GM12878 (cell line): Measurements from ENCODE around the gene C18orf54. TPM values are rescaled to one million over a fixed set of nuclear protein-coding genes. Genes with fewer than 3 reads are reported as not detected.

ENCODE experiments used
- ATAC-seq: fragments of 200-7000 bp; cut with Tn5 transposase; 3 replicates; pipeline ENCODE4 v1.9.1; 2020; ENCODE audit warnings: mild to moderate bottlenecking, moderate library complexity
- BruUV-seq: library from RNA; stranded (reverse); fragments of 400-500 nt; replicated peaks from 2 replicates; lab custom pipeline; 2021; lab: Mats Ljungman, UMichigan
- CTCF ChIA-PET: fragments of 300-600 bp; sonication (Branson Sonifier 250); formaldehyde crosslinking; extraction: SDS; loops from one replicate; lab custom pipeline; 2021; ENCODE audit warnings: inconsistent platforms; lab: Yijun Ruan, JAX
- POLR2A ChIA-PET: fragments of 350-600 bp; formaldehyde crosslinking; extraction: SDS; loops from one replicate; lab custom pipeline; 2021; ENCODE audit warnings: inconsistent platforms; lab: Charles Lee
- RAD21 ChIA-PET: fragments of 300-600 bp; sonication (Branson Sonifier 250); formaldehyde crosslinking; loops from one replicate; lab custom pipeline; 2023; ENCODE audit warnings: antibody characterized with exemption; ENCODE audit not compliant: unreplicated experiment; lab: Charles Lee
- SMC1A ChIA-PET: fragments of 300-600 bp; sonication (Branson Sonifier 250); formaldehyde crosslinking; loops from one replicate; lab custom pipeline; 2023; ENCODE audit not compliant: unreplicated experiment, uncharacterized antibody; lab: Charles Lee
- DNase-seq: peaks from one replicate; pipeline ENCODE4 v3.0.0-alpha.2; 2011; ENCODE audit warnings: low read depth, low spot score
- FAIRE-seq: peaks from 3 replicates; lab custom pipeline; 2011; peaks lifted over from hg19 to GRCh38; lab: Jason Lieb, UNC
- H2AFZ ChIP-seq: 2 replicates; pipeline ENCODE4 v1.6.0; 2011; ENCODE audit warnings: low read depth, low read length, control low read depth; ENCODE audit not compliant: control insufficient read depth
- H3K27ac ChIP-seq: 2 replicates; pipeline ENCODE4 v1.5.1; 2011; ENCODE audit warnings: control low read depth; ENCODE audit not compliant: control insufficient read depth, insufficient read depth
- H3K27me3 ChIP-seq, 2 experiments: replicated peaks in 1 of 2; 2 replicates each; pipeline versions ENCODE4 v1.6.0 to v1.6.1; 2011; ENCODE audit warnings: low read length in 1 of 2; ENCODE audit not compliant: control insufficient read depth in 2 of 2, insufficient read depth in 2 of 2
- H3K36me3 ChIP-seq, 2 experiments: 2 replicates each; pipeline ENCODE4 v1.5.1; 2011; ENCODE audit warnings: low read length in 1 of 2; ENCODE audit not compliant: control insufficient read depth in 2 of 2, insufficient read depth in 2 of 2
- H3K4me1 ChIP-seq: 2 replicates; pipeline ENCODE4 v1.6.1; 2011; ENCODE audit warnings: mild to moderate bottlenecking, low read length, moderate library complexity, mixed read lengths; ENCODE audit not compliant: control insufficient read depth, insufficient read depth
- H3K4me2 ChIP-seq: 2 replicates; pipeline ENCODE4 v1.6.0; 2011; ENCODE audit warnings: control low read depth; ENCODE audit not compliant: control insufficient read depth, insufficient read depth
- H3K4me3 ChIP-seq: fragments of 200-600 bp; sonication (generic); 2 replicates; pipeline ENCODE4 v1.5.1; 2016
- H3K79me2 ChIP-seq: 2 replicates; pipeline ENCODE4 v1.6.0; 2011; ENCODE audit warnings: low read length; ENCODE audit not compliant: control insufficient read depth, insufficient read depth
- H3K9ac ChIP-seq: 2 replicates; pipeline ENCODE4 v1.8.0; 2011; ENCODE audit warnings: low read length, control low read depth, mixed read lengths; ENCODE audit not compliant: control insufficient read depth, insufficient read depth
- H3K9me3 ChIP-seq: replicated peaks from 3 replicates; pipeline ENCODE4 v1.5.1; 2011; ENCODE audit warnings: mild to moderate bottlenecking, low read length; ENCODE audit not compliant: control insufficient read depth, insufficient read depth
- H4K20me1 ChIP-seq: 2 replicates; pipeline ENCODE4 v1.6.0; 2011; ENCODE audit not compliant: control insufficient read depth, insufficient read depth
- ASH2L ChIP-seq: fragments of 300-600, 200-600 bp; sonication (generic); IDR thresholded peaks from 2 replicates; pipeline ENCODE4 v1.6.1; 2017; ENCODE audit warnings: low read depth, mild to moderate bottlenecking, borderline replicate concordance
- CBFB ChIP-seq: IDR thresholded peaks from 2 replicates; pipeline ENCODE4 v1.6.1; 2016; ENCODE audit warnings: antibody characterized with exemption, low read depth
- CBX5 ChIP-seq: sonication (generic); IDR thresholded peaks from 2 replicates; pipeline ENCODE4 v1.6.1; 2016; ENCODE audit warnings: low read depth, moderate library complexity, mild to moderate bottlenecking, inconsistent platforms
- KLF5 ChIP-seq: fragments of 450-650 bp; IDR thresholded peaks from 2 replicates; pipeline ENCODE4 v1.6.1; 2014; ENCODE audit warnings: mild to moderate bottlenecking; ENCODE audit not compliant: partially characterized antibody
- NBN ChIP-seq: fragments of 450-650 bp; IDR thresholded peaks from 2 replicates; pipeline ENCODE4 v1.6.1; 2016
- NR2C2 ChIP-seq: IDR thresholded peaks from 2 replicates; pipeline ENCODE4 v1.6.1; 2011; ENCODE audit warnings: borderline replicate concordance, low read depth; ENCODE audit not compliant: control insufficient read depth, insufficient read length
- PBX3 ChIP-seq: IDR thresholded peaks from 2 replicates; pipeline ENCODE4 v1.6.1; 2011; ENCODE audit warnings: mild to moderate bottlenecking, low read depth, low read length, moderate library complexity; ENCODE audit not compliant: insufficient replicate concordance
- RUNX3 ChIP-seq: IDR thresholded peaks from 2 replicates; pipeline ENCODE4 v1.6.1; 2012; ENCODE audit warnings: low read length, inconsistent platforms
- SPI1 ChIP-seq: IDR thresholded peaks from 2 replicates; pipeline ENCODE4 v1.6.1; 2011; ENCODE audit warnings: low read depth, mild to moderate bottlenecking, low read length, moderate library complexity, borderline replicate concordance; ENCODE audit not compliant: insufficient read depth
- TCF12 ChIP-seq: IDR thresholded peaks from 2 replicates; pipeline ENCODE4 v1.6.1; 2011; ENCODE audit warnings: low read depth, mild to moderate bottlenecking, low read length
- TCF7 ChIP-seq: IDR thresholded peaks from 2 replicates; pipeline ENCODE4 v1.6.1; 2014; ENCODE audit warnings: antibody characterized with exemption, borderline replicate concordance
- USF1 ChIP-seq: IDR thresholded peaks from 2 replicates; pipeline ENCODE4 v1.6.1; 2011; ENCODE audit warnings: borderline replicate concordance, low read depth, mild to moderate bottlenecking, moderate library complexity, mixed read lengths, low read length; ENCODE audit not compliant: insufficient read depth; ENCODE audit errors: extremely low read length
- ZBED1 ChIP-seq: IDR thresholded peaks from 2 replicates; pipeline ENCODE4 v1.6.1; 2016; ENCODE audit warnings: borderline replicate concordance
- WGBS: methylation state at CpG from one replicate; pipeline ENCODE4 v1.1.6; 2016; ENCODE audit warnings: low lambda C conversion rate; ENCODE audit not compliant: insufficient replicate concordance, insufficient coverage; ENCODE audit errors: missing lambda C conversion rate; 5-methylcytosine and 5-hydroxymethylcytosine counted together
- in situ Hi-C: fragments of 300-500 bp; cut with MboI; formaldehyde crosslinking; loops from 9 replicates; pipeline ENCODE4 v1.14.3; 2018; ENCODE audit warnings: mixed read lengths
- intact Hi-C: fragments of 100-400 bp; cut with micrococcal nuclease; formaldehyde crosslinking; loops from one replicate; pipeline ENCODE4 v1.14.2; 2022; ENCODE audit not compliant: unreplicated experiment
- polyA plus RNA-seq, 11 experiments: library from polyadenylated mRNA; depleted of rRNA in 4 of 11; unstranded in 6 of 11; stranded (reverse) in 5 of 11; fragments of >200 nt; fragmentation: Nextera tagmentation in 4 of 11; fragmentation: Illumina TruSeq in 1 of 11; extraction: Ambion mirVana in 4 of 11; extraction: Trizol in 1 of 11; gene quantifications; 1 replicate in 1 of 11; 2 replicates in 10 of 11; pipeline versions ENCODE4 v1.2.1 to v1.2.3, GENCODE V29; 2011 to 2016; ENCODE audit warnings: inconsistent platforms in 2 of 11, missing spikeins in 2 of 11, low read depth in 1 of 11
- total RNA-seq, 4 experiments: library from RNA; depleted of rRNA in 3 of 4; stranded (reverse); fragments of >200 nt in 3 of 4; fragmentation: Illumina TruSeq in 1 of 4; extraction: Trizol in 1 of 4; gene quantifications; 2 replicates each; pipeline versions ENCODE4 v1.2.1 to v1.2.3, GENCODE V29; 2013 to 2021
- TF ChIP-seq, protein P1 (sequence below): IDR thresholded peaks from 2 replicates; pipeline ENCODE4 v1.6.1; 2012; ENCODE audit warnings: low read length, inconsistent platforms

C18orf54 gene
- total and polyA plus RNA-seq, 10 of the 15 experiments (the other 5 are each of a cell fraction or from before 2014, with no cell fraction given), result 1.2 to 7.6 (median 2.8) TPM

DNA sequence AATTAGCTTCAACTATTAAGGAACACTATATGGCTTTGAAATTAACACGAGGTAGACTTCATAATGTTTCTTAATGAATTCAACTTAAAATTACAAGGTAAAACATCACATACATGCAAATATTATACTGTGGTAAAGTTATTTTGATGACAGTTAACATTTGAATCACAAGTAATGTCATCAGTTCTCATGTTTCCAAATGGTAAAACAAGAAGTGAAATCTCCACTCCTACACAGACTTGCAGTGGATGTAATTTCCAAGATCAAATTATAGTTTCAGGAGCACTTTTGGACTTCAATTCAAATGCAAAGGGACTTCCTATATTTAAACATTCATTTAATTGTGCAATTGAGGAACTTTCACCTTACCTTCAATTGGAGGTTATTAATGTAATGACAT lies 39.1 kb downstream of the C18orf54 start:
- 0% methylated on average over 1 of the region's 1 CpG for whole genome bisulfite sequencing
- TF ChIP-seq SPI1 (peak; percentile 70), RUNX3 (peak; percentile 28; the same call in 1 of the 2 replicates), CBX5 (no peak)
- TF ChIP-seq, protein P1, sequence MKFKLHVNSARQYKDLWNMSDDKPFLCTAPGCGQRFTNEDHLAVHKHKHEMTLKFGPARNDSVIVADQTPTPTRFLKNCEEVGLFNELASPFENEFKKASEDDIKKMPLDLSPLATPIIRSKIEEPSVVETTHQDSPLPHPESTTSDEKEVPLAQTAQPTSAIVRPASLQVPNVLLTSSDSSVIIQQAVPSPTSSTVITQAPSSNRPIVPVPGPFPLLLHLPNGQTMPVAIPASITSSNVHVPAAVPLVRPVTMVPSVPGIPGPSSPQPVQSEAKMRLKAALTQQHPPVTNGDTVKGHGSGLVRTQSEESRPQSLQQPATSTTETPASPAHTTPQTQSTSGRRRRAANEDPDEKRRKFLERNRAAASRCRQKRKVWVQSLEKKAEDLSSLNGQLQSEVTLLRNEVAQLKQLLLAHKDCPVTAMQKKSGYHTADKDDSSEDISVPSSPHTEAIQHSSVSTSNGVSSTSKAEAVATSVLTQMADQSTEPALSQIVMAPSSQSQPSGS, result 0 out of 2 replicates have a peak, but pooled peaks have one; percentile 23
- no peak overlapping the region for H3K27ac ChIP-seq
- ChIA-PET POLR2A (no interaction called here), SMC1A (no interaction called here), RAD21 (no interaction called here), CTCF (no interaction called here)
- FAIRE-seq (no peak), DNase-seq (no peak), ATAC-seq (peak; percentile 42; the same call in 1 of the 3 replicates)
- H3K36me3 ChIP-seq, result no peaks in the 10 kb centered on the region
- no peak overlapping the region for H3K4me2 ChIP-seq
- no peaks in the 10 kb centered on the region for H3K27me3 ChIP-seq
- H3K9me3 ChIP-seq, result no peaks in the 10 kb centered on the region
- no peaks in the 10 kb centered on the region for H4K20me1 ChIP-seq
- H3K4me3 ChIP-seq, result no peak overlapping the region
- H3K9ac ChIP-seq, result no peak overlapping the region
- no TSS peak for BruUV-seq
- in situ Hi-C loops (no loop called here), intact Hi-C loops (no loop called here)
- no peaks in the 10 kb centered on the region for H3K4me1 ChIP-seq
- H3K79me2 ChIP-seq, result no peaks in the 10 kb centered on the region
- no peak overlapping the region for H2AFZ ChIP-seq

DNA sequence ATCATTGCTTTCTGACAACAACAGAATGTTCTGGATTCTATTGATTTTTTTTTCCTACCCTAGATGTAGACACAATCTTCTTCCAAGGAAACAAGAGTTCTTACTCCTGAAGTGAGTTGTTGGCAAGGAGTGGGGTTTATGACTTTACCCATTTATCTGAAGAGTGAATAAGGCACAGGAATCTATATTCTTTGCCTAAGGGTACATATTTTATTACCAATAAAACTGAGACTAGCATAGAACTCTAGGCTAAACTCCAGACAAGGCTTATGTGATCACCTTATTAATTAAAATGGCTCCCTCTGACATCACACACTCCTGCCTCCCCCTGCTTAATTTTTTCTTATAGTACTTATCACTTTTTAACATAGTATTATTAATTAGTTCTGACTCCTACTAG lies 47.6 kb downstream of the C18orf54 start:
- Histone ChIP-seq H3K27ac (no peak overlapping the region), H3K4me2 (no peak overlapping the region), H2AFZ (no peak overlapping the region), H3K4me1 (no peaks in the 10 kb centered on the region), H3K36me3 (no peaks in the 10 kb centered on the region), H3K27me3 (no peaks in the 10 kb centered on the region), H3K79me2 (no peaks in the 10 kb centered on the region), H3K4me3 (no peak overlapping the region), H3K9ac (no peak overlapping the region), H4K20me1 (no peaks in the 10 kb centered on the region), H3K9me3 (no peaks in the 10 kb centered on the region)
- ChIA-PET SMC1A (no interaction called here), RAD21 (no interaction called here), POLR2A (no interaction called here), CTCF (interaction anchor here (1.1 kb wide), 1 partner anchor 17 kb away, joined by 3 read pairs; no protein-coding TSS in a partner anchor)
- FAIRE-seq (no peak), DNase-seq (no peak), ATAC-seq (no peak)
- in situ Hi-C loops, result no loop called here
- intact Hi-C loops, result no loop called here
- no TSS peak for BruUV-seq
- TF ChIP-seq CBFB (no peak), USF1 (no peak), NBN (no peak), ZBED1 (no peak), ASH2L (no peak), NR2C2 (no peak), KLF5 (no peak), TCF12 (no peak), TCF7 (no peak), PBX3 (no peak)
